Activated CD8-positive, alpha-beta memory T cell treated with anti-CD3 and anti-CD28 coated beads, Interleukin-2, amount 50 U/mL, for 48 hours (primary cell): ENCODE measurements around the gene PRKCI.
"Not testable (repeated sequence)": the region's sequence is repeated elsewhere in the genome, so short reads cannot be mapped to it uniquely, and the experiment has no call there.

Experiments used
- DNase-seq: peaks from one replicate; pipeline ENCODE4 v3.0.0-alpha.2; 2020

The PRKCI gene

DNA sequence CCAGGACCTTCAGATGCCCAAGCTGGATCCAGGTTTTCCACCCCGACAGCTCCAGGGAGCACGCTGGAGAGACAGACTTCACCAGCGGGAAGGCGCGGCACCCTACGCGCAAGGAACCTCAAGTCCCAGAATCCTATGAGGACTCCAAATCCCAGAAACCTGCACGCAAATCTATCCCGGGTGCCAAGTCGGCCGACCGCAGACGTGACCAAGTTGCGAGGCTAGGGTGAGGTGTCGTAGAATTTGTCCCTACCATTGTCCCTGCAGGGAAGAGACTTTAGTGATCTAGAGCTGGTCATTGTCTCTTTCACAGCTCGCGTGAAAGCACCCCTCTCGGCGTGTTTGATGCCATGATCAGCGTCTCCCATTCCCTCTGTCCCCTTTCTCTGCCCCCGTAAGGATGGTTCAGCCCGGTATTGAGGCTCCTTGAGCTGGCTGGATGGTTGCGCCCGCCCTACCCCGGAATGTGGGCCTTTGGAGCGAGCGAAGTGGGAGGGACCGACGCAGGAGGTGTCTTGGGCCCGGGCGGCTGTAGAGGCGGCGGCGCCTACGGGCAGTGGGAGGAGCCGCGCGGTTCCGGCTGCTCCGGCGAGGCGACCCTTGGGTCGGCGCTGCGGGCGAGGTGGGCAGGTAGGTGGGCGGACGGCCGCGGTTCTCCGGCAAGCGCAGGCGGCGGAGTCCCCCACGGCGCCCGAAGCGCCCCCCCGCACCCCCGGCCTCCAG lies at the start of gene PRKCI:
Gene PRKCI (plus strand): TSS at position 501 of the 723 bp plus-strand sequence. CDS start 246 bp downstream, outside the sequence.
- DNase-seq = peak; percentile 90

GRCh38 chr3:170178651-170179050 lies 43.6 kb upstream of the PRKCI start:
- DNase-seq = no peak

GRCh38 chr3:170179432-170179831 lies 42.8 kb upstream of the PRKCI start:
- no peak for DNase-seq

DNA sequence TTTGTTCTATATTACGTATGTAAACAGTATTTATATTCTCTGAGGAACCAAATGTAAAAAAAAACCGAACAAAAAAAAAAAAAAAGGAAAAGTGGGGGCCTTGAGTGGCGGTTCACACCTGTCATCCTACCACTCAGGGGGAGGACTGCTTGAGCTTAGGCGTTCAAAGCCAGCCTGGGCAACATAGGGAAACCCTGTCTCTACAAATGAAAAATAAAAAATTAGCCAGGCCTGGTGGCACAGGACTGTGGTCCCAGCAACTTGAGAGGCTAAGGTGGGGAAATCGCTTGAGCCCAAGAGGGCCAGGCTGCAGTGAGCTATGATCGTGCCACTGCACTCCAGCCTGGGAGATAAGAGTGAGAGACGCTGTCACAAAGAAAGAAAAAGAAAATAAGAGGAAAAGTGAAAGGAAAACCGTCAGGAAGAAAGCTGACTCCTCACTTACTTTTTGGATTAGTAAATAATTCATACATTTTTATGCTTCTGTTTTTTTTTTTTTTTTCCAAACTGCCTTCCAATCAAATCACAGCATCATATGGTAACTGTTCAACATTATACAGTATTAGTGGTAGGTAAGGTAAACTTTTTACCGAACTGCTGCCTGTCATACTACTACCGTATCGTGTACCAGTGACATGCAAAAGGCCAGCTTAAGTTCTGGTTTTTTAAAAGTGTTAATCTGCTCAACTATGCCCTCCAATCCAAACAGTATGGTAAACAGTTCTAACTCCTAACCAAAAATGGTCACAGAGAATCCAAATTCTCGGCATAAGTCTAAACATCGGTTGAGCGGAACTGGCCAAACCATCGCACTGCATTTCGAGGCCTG lies 41.9 kb upstream of the PRKCI start:
- no peak for DNase-seq

GRCh38 chr3:170180908-170181885 lies 41.0 kb upstream of the PRKCI start, which contains the start of gene PHC3:
Gene PHC3 (minus strand): TSS chr3:170181733. CDS start chr3:170181715, 18 bp downstream.
- peak; percentile 95 for DNase-seq

GRCh38 chr3:170189398-170190256 lies 32.6 kb upstream of the PRKCI start:
- no peak for DNase-seq

GRCh38 chr3:170195759-170196158 lies 26.5 kb upstream of the PRKCI start:
- not testable (repeated sequence) for DNase-seq

DNA sequence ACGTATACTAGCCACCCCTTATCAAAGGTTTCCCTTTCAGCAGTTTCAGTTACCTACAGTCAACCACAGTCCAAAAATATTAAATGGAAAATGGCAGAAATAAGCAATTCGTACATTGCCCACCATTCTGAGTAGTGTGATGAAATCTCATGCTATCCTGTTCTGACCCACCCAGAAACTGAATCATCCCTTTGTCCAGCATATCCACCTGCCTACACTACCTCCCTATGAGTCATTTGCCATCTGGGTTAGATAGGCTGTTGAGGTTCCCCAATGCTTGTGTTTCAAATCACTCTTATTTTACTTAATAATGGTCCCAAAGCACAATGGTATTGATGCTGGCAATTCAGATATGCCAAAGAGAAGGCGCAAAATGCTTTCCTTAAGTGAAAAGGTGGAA lies 25.4 kb upstream of the PRKCI start:
- DNase-seq = no peak

DNA sequence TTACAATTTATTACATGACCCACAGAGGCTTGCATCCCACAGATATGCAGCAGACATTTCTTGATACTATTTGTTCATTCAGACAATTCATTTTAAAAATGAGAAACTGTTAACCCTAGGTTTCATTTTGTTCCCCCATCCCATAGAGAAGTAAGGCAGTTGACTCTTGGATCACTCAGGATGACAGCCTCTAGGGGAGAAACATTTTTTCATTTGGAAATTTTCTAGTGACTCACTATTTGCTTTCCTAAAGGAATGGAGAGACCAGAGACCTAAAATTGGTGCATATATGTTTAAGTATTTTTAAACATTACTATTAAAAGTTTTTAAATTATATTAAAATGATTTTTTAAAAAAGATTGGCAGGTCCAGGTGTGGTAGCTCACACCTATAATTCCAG lies 21.2 kb upstream of the PRKCI start:
- no peak for DNase-seq

GRCh38 chr3:170201527-170201926 lies 20.7 kb upstream of the PRKCI start:
- DNase-seq = no peak

DNA sequence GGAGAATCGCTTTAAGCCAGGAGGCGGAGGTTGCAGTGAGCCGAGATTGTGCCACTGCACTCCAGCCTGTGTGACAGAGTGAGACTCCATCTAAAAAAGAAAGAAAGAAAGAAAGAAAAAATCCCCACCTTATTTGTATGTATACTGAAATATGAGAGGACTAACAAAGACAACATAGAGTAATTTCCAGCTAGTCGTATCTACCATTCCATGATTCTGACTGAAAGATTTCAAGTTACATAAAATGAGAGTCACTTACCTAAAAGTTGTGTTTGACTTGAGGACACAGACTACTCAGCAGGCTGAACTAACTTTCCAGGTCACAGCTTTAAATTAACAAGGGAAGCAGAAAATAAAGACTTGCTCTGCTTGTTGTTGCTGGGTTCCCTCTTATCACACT lies 18.8 kb upstream of the PRKCI start:
- no peak for DNase-seq

GRCh38 chr3:170204023-170204472 lies 18.2 kb upstream of the PRKCI start:
- DNase-seq = no peak

DNA sequence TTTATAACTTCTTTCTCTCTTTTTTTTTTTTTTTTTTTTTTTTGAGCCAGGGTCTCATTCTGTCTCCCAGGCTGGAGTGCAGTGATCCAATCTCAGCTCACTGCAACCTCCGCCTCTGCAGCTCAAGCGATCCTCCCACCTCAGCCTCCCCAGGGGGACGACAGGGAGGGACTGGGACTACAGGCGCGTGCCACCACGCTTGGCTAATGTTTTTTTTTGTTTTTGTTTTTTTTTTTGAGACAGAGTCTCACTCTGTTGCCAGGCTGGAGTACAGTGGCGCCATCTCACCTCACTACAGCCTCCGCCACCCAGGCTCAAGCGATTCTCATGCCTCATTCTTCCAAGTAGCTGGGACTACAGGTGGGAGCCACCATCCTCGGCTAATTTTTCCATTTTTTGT lies 17.7 kb upstream of the PRKCI start:
- no peak for DNase-seq

- no peak for DNase-seq
Observed at GRCh38 chr3:170205302-170205701, 16.9 kb upstream of the PRKCI start.

- DNase-seq = not testable (repeated sequence)
Observed at GRCh38 chr3:170206164-170206762, 16.0 kb upstream of the PRKCI start.

DNA sequence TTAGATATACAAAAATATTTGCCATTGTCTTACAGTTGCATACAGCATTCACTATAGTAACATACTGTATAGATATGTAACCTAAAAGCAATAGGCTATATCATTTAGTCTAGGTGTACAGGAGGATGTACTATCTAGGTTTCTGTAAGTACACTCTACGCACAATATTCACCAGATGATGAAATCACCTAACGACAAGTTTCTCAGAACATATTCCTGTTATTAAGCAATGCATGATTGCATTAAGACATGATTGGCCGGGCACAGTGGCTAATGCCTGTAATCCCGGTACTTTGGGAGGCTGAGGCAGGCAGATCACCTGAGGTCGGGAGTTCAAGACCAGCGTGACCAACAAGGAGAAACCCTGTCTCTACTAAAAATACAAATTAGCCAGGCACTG lies 14.5 kb upstream of the PRKCI start:
- no peak for DNase-seq

GRCh38 chr3:170211668-170212067 lies 10.6 kb upstream of the PRKCI start:
- no peak for DNase-seq

DNA sequence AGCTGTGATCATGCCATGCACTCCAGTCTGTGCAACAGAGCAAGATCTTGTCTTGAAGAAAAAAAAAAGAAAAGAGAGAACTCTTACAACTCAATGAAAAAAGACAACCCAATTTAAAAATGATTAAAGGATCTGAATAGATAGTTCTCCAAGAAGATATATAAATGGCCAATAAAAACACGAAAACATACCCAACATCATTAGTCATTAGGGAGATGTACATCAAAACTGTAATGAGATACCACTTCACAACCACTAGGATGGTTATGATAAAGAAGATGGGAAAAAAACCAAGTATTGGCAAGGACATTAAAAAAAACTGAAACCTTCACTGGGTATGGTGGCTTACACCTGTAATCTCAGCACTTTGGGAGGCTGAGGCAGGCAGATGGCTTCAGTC lies 2.4 kb upstream of the PRKCI start:
- no peak for DNase-seq

GRCh38 chr3:170220871-170221270 lies 1.4 kb upstream of the PRKCI start:
- no peak for DNase-seq

GRCh38 chr3:170222647-170223541 lies 670 bp downstream of the PRKCI start:
- DNase-seq = no peak
